SIG-M5 treated with dmso at 0.1 percent for 504 hours (cell line): Measurements from ENCODE around the gene CX3CL1.
"Not testable (repeated sequence)": the region's sequence is repeated elsewhere in the genome, so short reads cannot be mapped to it uniquely, and the experiment has no call there.

Experiments
- DNase-seq: peaks from one replicate; lab custom pipeline; 2025; ENCODE audit not compliant: unreplicated experiment; lab: John Stamatoyannopoulos, UW

The CX3CL1 gene

DNA sequence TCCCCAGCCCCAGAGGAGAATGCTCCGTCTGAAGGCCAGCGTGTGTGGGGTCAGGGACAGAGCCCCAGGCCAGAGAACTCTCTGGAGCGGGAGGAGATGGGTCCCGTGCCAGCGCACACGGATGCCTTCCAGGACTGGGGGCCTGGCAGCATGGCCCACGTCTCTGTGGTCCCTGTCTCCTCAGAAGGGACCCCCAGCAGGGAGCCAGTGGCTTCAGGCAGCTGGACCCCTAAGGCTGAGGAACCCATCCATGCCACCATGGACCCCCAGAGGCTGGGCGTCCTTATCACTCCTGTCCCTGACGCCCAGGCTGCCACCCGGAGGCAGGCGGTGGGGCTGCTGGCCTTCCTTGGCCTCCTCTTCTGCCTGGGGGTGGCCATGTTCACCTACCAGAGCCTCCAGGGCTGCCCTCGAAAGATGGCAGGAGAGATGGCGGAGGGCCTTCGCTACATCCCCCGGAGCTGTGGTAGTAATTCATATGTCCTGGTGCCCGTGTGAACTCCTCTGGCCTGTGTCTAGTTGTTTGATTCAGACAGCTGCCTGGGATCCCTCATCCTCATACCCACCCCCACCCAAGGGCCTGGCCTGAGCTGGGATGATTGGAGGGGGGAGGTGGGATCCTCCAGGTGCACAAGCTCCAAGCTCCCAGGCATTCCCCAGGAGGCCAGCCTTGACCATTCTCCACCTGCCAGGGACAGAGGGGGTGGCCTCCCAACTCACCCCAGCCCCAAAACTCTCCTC, 10.4 kb downstream of the CX3CL1 start:
- no peak for DNase-seq

DNA sequence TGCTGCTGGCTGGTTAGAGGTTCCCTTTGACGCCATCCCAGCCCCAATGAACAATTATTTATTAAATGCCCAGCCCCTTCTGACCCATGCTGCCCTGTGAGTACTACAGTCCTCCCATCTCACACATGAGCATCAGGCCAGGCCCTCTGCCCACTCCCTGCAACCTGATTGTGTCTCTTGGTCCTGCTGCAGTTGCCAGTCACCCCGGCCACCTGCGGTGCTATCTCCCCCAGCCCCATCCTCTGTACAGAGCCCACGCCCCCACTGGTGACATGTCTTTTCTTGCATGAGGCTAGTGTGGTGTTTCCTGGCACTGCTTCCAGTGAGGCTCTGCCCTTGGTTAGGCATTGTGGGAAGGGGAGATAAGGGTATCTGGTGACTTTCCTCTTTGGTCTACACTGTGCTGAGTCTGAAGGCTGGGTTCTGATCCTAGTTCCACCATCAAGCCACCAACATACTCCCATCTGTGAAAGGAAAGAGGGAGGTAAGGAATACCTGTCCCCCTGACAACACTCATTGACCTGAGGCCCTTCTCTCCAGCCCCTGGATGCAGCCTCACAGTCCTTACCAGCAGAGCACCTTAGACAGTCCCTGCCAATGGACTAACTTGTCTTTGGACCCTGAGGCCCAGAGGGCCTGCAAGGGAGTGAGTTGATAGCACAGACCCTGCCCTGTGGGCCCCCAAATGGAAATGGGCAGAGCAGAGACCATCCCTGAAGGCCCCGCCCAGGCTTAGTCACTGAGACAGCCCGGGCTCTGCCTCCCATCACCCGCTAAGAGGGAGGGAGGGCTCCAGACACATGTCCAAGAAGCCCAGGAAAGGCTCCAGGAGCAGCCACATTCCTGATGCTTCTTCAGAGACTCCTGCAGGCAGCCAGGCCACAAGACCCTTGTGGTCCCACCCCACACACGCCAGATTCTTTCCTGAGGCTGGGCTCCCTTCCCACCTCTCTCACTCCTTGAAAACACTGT, 11.3 kb downstream of the CX3CL1 start:
- DNase-seq: peak; percentile 18

DNA sequence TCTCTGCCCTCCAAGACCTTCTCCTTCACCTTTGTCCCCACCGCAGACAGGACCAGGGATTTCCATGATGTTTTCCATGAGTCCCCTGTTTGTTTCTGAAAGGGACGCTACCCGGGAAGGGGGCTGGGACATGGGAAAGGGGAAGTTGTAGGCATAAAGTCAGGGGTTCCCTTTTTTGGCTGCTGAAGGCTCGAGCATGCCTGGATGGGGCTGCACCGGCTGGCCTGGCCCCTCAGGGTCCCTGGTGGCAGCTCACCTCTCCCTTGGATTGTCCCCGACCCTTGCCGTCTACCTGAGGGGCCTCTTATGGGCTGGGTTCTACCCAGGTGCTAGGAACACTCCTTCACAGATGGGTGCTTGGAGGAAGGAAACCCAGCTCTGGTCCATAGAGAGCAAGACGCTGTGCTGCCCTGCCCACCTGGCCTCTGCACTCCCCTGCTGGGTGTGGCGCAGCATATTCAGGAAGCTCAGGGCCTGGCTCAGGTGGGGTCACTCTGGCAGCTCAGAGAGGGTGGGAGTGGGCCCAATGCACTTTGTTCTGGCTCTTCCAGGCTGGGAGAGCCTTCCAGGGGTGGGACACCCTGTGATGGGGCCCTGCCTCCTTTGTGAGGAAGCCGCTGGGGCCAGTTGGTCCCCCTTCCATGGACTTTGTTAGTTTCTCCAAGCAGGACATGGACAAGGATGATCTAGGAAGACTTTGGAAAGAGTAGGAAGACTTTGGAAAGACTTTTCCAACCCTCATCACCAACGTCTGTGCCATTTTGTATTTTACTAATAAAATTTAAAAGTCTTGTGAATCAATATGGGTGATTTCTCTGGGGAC, 12.2 kb downstream of the CX3CL1 start:
- DNase-seq: peak; percentile 46

DNA sequence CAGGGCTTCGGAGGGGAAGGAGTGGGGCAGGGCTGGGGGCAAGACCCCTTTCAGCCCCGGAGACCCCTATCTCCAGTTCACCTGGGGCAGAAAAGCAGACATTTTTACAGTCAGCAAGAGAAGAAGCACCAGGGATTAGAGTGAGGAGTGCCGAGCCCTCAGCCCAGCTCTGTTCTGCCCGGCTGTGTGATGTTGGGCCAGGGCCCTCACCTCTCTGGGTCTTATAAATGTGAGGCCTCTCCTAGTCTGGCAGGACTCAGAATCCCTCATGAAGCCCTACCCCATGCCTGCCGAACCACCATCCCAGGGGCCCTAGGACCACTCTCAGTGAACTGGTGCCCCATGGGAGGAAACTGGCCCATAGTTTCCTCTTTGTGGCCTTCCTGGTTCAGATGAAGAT, 12.8 kb downstream of the CX3CL1 start:
- DNase-seq: no peak

DNA sequence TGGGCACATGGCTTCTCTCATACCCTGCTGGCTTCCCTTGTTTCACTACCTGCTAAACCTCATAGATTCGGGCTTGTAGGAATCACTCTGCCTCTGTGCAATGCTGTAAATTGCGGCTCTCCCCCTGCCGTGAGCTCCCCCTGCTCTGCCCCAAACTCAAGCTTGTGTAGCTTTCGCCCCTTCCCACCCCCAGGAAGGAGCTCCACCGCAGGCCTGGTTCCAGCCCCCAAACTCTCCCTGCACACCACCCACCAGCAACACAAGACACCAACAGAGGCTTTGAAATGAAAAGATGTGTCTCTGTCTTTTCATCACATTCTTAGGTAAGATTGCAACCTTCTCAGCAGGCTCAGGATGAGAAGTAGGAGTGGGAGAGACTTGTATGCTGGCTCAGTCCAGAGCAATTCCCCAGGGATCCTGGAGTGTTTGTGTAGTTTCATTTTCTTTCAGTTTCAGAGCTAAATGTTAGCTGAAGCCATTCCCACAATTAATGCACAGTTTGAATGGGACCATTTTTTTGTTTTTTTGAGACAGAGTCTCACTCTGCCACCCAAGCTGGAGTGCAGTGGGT, 14.2 kb downstream of the CX3CL1 start:
- DNase-seq: no peak

DNA sequence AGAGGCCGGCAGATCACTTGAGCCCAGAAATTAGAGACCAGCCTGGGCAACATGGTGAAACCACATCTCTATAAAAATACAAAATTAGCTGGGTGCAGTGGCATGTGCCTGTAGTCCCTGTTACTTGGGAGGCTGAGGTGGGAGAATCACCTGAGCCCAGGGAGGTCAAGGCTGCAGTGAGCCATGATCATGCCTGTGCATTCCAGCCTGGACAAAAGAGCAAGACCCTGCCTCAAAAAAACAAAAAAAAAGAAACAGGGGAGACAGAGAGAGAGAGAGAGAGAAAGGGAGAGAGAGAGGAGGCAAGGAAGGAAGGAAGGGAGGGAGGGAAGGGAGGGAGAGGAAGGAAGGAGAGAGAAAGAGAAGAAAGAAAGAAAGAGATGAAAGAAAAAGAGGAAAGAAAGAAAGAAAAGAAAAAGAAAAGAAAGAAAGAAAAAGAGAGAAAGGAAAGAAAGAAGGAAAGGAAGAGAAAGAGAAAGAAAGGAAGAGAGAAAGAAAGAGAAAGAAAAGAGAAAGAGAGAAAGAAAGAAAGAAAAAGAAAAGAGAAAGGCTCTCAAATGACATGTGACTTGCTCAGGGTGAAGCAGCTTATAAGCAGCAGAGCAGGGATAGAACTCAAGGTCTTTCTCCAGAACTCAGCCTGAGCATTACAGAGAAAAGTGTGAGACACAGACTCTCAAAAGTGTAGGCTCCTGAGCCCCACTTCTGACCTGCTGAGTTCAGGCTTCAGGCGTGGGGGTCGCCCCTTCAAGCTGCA, 15.5 kb downstream of the CX3CL1 start:
- DNase-seq: no peak

DNA sequence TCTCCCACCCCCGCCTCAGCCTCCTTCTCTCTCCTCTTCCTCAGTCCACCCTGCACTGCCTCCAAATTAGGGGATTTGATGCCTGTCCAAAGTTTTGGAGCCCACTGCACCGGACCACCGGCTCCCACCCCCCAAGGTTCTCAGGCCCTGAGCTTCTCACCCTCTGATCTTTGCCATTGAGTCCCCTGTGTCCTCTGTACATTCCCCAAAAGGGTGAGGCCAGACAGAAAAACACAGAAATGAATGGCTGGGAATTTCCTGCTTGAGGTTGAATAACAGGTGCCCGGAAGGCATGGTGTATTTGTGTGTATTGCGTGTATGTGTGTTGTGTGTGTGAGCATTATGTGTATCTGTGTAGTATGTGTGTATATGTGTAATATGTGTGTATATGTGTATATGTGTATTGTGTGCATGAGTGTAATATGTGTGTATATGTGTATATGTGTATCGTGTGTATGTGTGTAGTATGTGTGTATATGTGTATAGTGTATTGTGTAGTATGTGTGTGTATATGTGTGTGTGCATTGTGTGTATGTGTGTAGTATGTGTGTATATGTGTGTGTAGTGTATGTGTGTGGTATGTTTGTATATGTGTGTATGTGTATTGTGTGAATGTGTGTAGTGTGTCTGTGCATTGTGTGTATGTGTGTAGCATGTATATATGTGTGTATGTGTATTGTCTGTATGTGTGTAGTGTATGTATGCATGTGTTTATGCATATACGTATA, 16.2 kb downstream of the CX3CL1 start:
- no peak for DNase-seq

DNA sequence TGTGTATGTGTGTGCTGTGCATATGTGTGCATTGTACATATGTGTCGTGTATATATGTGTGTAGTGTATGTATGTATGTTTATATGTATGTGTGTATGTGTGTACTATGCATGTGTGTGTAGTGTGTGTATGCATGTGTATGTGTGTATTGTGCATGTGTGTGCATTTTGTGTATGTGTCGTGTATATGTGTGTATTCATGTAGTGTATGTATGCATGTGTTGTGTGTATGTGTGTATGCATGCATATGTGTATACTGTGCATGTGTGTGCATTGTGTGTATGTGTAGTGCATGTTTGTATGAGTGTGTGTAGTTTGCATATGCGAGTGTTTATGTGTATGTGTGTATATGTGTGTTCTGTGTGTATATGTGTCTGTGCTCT, 16.8 kb downstream of the CX3CL1 start:
- DNase-seq: no peak

DNA sequence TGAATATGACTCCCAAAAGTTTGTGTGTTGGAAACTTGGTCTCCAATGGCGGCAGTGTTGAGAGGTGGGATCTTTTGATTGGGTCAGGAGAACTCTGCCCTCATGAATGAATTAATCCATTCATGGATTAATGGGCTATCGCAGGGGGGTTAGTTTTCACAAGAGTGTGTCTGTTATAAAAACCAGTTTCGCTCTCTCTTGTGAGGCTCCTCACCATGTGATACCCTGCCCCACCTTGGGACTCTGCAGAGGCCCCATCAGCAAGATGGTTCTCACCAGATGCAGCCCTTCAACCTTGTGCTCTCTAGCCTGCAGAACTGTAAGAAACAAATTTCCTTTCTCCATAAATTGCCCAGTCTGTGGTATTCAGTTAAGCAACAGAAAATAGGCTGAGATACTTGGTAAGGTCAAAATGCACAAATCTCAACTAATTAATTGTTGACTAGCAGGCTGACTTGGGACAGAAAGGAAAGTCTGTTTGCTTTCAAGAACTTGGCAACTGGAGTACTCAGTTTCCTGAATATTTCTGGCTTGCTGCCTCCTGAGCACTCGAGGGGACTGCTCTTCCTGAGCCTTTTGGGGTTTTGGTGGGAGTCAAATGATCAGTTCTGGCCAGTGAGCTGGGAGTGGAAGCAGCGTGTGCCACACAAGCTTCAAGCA, 18.5 kb downstream of the CX3CL1 start:
- no peak for DNase-seq

DNA sequence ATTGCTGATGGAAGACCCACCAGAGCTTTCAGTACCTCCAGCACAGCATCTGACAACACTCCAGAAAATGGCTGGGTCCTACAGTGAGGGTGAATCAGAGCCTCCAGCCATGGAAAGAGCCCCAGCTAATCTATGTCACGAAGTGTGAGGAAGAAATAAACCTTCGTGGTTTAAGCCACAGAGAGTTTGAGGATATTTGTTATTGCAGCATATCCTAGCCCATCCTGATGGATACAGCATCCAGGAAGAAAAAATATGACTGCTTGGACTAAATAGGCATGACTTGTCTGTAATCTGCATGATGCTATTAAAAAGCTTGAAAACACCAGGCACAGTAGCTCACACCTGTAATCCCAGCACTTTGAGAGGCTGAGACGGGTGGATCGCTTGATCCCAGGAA, 19.0 kb downstream of the CX3CL1 start:
- no peak for DNase-seq

DNA sequence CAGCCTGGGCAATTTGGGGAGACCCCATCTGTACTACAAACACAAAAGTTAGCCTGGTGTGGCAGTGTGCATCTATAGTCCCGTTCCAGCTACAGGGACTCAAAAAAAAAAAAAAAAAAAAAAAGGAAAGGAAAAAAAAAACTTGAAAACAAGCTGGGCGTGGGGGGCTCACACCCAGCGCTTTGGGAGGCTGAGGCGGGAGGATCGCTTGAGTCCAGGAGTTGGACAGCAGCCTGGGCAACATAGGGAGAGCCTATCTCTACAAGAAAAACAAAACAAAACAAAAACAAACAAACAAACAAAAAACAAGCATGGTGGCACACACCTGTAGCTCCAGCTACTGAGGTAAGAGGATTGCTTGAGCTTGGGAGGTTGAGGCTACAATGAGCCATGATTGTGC, 19.4 kb downstream of the CX3CL1 start:
- no peak for DNase-seq

DNA sequence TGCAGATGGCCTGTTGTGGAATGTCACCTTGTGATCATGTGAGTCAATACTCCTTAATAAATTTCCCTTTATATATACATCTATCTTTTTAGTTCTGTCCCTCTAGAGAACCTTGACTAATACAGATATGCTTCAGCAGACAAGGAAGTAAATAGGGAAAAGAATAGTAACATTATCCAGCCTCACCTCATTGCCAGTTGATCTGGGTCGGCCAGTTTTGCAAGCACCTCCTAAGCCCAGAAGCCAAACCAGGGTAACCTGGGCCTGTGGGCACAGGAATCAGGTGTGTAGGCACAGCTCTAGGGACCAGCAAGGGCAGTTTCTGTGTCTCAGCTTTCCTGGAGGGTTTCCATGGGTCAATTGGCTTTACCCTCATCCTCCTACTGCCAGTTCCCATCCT, 20.4 kb downstream of the CX3CL1 start:
- no peak for DNase-seq

DNA sequence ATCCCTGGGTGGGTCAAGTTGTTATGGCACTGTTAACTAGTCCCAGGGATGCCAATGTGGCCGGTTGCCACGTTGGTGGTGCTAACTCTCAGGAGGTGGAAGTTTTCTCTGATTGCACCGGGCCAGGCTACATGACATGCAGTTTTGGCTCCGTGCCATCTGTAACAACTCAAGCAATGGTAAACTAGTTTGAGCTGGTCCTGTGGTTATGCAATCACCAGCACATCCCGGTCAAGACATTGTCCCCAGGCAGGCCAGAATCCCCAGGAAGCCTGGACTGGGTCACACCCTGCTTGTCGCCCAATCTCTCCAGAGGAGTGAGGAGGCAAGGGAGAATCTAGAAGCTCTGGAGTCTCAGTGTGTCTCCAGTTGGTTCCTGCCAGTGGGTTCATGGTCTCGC, 22.2 kb downstream of the CX3CL1 start:
- no peak for DNase-seq

DNA sequence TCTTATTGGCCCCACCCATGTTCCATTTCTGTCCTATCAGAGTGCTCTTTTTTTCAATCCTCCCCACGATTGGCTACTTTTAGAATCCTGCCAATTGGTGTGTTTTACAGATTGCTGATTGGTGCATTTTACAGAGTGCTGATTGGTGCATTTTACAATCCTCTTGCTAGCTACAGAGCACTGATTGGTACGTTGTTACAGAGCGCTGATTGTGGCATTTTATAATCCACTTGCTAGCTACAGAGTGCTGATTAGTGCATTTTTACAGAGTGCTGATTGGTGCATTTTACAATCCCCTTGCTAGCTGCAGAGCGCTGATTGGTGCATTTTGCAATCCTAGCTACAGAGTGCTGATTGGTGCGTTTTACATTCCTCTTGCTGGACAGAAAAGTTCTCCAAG, 22.7 kb downstream of the CX3CL1 start:
- no peak for DNase-seq

DNA sequence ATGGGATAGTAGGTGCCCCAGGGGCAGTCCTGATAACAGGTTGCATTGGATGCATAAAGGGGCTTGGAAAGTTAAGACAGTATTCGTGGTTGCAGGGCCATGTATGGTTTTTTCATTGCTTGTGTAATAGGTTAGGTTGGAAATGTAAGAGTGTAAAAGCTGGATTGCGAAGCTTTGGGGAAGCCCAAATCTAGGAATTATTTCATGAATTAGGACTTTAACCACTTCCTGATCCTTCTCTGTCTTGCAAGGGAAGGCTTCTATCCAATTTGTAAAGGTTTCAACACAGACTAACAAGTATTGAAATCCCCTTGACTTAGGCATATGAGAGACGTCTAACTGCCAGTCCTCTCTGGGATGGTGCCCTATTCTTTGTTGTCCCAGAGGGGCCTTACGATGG, 24.5 kb downstream of the CX3CL1 start:
- no peak for DNase-seq

DNA sequence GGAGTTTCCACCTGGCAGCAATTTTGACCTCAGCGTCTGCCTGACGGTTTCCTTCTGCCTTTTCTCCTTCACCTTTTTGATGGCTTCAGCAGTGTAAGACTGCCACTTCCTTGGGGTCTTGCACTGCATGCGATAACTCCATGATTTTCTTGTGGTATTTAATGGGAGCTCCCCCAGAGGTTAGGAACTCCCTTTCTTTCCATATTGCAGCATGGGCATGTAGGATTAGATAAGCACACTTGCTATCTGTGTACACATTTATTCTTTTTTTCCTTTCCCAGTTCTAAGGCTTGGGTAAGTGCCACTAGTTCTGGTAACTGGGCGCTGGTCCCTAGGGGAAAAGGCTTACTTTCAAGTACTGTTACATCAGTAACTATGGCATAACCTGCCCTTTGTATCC, 25.2 kb downstream of the CX3CL1 start:
- not testable (repeated sequence) for DNase-seq

DNA sequence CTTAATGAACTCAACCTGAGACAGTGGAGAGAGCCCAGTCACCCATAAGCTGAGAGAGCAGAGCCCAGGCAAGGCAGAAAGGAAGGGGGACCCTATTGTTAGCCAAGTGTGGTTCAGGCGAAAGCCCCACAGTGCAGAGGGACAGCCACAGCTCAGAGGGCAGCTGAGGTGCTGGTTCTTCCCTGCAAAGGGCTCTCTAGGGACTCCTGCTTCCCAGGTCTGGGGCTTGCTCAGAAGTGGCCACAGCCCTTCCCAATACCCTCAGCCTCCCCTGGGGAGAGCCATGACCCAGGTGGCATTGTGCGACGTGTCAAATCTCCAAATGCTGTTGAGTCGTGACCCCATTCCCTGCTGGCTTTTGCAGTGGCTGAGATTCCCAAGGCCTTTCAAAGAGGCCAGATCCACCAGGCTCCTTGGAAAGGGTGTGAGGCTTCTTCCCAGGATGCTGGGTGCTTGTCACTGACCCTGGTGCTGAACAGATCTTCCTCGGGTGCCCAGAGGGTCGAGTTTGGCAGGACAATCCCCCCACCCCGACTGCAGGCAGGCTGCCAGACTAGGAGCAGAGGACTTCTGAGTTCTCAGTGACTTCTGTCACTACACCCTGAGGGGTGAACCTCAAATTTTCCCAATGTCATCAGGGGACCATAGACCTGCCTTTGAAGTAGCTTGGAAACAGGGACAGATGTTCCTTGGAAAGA, 29.8 kb downstream of the CX3CL1 start:
- DNase-seq: no peak

DNA sequence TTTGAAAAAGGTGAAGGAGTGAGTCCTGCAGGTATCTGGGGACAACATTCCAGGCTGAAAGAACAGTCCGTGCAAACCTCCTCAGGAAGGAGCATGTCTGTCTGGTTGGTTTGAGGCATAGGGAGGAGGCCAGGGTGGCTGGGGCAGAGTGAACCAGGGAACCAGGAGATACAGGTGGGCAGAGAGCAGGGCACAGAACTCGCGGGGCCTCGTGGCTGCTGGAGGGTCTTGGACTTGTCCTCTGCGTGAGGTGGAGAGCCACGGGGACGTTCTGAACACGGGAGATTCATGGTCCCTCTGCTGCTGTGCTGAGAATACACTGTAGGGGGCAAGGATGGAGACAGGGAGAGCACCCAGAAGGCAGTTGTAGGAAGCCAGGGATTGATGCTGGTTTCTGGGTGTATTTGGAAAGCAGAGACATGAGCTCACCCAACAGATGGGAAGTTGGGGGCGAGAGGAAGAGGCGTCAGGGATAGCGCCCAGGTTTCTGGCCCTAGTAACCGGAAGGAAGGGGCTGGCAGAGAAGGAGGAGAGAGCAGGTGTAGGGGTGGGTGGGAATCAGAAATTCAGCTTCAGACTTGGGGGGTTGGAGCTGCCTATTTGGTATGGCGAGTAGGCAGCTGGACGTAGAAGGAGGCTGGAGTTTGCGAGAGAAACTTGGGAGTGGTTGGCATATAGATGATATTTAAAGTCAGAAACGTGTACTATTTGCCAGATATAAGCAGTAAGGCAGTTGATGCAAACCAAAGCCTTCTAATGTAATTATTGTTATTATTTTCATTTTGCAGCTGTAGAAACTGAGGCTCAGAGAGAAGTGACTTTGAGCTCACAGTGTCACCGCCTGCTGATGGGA, 31.9 kb downstream of the CX3CL1 start, which contains the start of gene CCL17:
CCL17 (plus strand) TSS at position 803 of the 853 bp plus-strand sequence. CDS start 9,166 bp downstream, outside the sequence.
- no peak for DNase-seq
